Activated naive CD4-positive, alpha-beta T cell treated with anti-CD3 and anti-CD28 coated beads, Interleukin-2, amount 50 U/mL, for 16 hours (primary cell): ENCODE measurements around the gene ERMAP.
A peak's percentile ranks its signal among the peaks of the same experiment; 100 is the strongest.
"Not testable (repeated sequence)": the region's sequence is repeated elsewhere in the genome, so short reads cannot be mapped to it uniquely, and the experiment has no call there.

Experiments
- DNase-seq: peaks from one replicate; pipeline ENCODE4 v3.0.0-alpha.2; 2020

The ERMAP gene

GRCh38 chr1:42846257-42847110 is 29.6 kb downstream of the ERMAP start, which contains the start of gene ZNF691:
ZNF691 (plus strand) TSS chr1:42846613; CDS start chr1:42849659, 3,046 bp downstream.
- DNase-seq = peak; percentile 88

- no peak for DNase-seq
These were observed 30.2 kb downstream of the ERMAP start for GRCh38 chr1:42847111-42847595.

GRCh38 chr1:42847721-42848460 is 31.0 kb downstream of the ERMAP start:
- DNase-seq = no peak

GRCh38 chr1:42848823-42849537 is 32.1 kb downstream of the ERMAP start:
- no peak for DNase-seq

GRCh38 chr1:42849944-42850343 is 33.0 kb downstream of the ERMAP start:
- no peak for DNase-seq

- no peak for DNase-seq
These were observed 34.5 kb downstream of the ERMAP start for GRCh38 chr1:42851420-42851819.

GRCh38 chr1:42851960-42852607 is 35.2 kb downstream of the ERMAP start:
- DNase-seq = no peak

- no peak for DNase-seq
These were observed 35.7 kb downstream of the ERMAP start for GRCh38 chr1:42852608-42852980.

GRCh38 chr1:42853116-42853884 is 36.4 kb downstream of the ERMAP start:
- no peak for DNase-seq

- DNase-seq = not testable (repeated sequence)
These were observed 39.6 kb downstream of the ERMAP start for GRCh38 chr1:42856554-42856953.

- not testable (repeated sequence) for DNase-seq
These were observed 42.4 kb downstream of the ERMAP start for GRCh38 chr1:42859366-42859765.

- no peak for DNase-seq
These were observed 43.6 kb downstream of the ERMAP start for GRCh38 chr1:42860339-42861013.

- no peak for DNase-seq
These were observed 44.1 kb downstream of the ERMAP start for GRCh38 chr1:42861014-42861399.

- no peak for DNase-seq
These were observed 49.6 kb downstream of the ERMAP start for GRCh38 chr1:42866549-42866948.

GRCh38 chr1:42868466-42868865 is 51.5 kb downstream of the ERMAP start:
- not testable (repeated sequence) for DNase-seq

- not testable (repeated sequence) for DNase-seq
These were observed 52.3 kb downstream of the ERMAP start for GRCh38 chr1:42869254-42869653.

GRCh38 chr1:42869751-42870150 is 52.8 kb downstream of the ERMAP start:
- DNase-seq = not testable (repeated sequence)

GRCh38 chr1:42873108-42873507 is 56.2 kb downstream of the ERMAP start:
- DNase-seq = not testable (repeated sequence)

GRCh38 chr1:42873670-42874069 is 56.7 kb downstream of the ERMAP start:
- no peak for DNase-seq

- no peak for DNase-seq
These were observed 59.1 kb downstream of the ERMAP start for GRCh38 chr1:42876009-42876408.

- DNase-seq = no peak
These were observed 60.5 kb downstream of the ERMAP start for GRCh38 chr1:42877380-42877779.
